ENCODE data around the gene ALOX12.

DNA sequence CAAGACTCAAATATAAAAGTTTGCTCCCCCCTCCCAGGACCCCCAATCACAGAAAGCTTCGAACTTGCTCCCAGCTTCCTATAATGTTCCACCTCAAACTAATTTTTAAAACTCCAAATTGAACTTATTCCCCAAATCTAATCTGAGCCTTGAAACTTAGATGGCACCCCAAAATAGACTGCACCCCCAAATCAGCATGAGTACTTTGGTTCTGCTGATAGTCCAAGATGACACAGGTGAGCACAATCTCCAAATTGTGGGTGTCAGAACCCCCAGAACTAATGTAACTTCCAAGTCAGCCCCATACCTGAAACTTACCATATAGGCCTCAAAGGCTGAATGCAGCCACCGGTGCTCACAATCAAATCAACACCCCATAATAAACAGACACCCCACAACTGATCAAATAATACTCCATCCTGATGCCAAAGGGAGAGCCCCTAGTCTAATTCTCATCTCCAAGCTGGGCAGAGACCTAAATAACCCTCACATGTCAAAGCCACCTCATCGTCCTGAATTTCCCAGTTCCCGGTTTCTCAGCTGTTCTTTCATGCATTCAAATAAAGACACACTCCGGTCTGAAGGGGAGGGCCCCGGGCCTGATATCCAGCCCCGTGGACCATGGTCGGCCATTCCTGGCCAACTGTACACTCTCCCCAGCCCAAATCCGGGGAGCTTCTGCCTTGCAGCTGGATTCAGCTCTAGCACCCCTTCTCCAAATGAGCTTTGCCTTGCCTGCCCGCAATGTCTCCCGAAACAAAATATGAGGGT lies 25.2 kb downstream of the ALOX12 start:
- TF ChIP-seq, protein P1, sequence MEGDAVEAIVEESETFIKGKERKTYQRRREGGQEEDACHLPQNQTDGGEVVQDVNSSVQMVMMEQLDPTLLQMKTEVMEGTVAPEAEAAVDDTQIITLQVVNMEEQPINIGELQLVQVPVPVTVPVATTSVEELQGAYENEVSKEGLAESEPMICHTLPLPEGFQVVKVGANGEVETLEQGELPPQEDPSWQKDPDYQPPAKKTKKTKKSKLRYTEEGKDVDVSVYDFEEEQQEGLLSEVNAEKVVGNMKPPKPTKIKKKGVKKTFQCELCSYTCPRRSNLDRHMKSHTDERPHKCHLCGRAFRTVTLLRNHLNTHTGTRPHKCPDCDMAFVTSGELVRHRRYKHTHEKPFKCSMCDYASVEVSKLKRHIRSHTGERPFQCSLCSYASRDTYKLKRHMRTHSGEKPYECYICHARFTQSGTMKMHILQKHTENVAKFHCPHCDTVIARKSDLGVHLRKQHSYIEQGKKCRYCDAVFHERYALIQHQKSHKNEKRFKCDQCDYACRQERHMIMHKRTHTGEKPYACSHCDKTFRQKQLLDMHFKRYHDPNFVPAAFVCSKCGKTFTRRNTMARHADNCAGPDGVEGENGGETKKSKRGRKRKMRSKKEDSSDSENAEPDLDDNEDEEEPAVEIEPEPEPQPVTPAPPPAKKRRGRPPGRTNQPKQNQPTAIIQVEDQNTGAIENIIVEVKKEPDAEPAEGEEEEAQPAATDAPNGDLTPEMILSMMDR (IDR thresholded peaks at IDR 0.05), result no peak
- TF ChIP-seq POLR2AphosphoS5 (IDR thresholded peaks at IDR 0.05), result no peak

Measured in stomach (tissue), 4 donors.